Endothelial cell (in vitro differentiated cells): ENCODE results near the gene ORM2. TPM values are rescaled to one million over a fixed set of nuclear protein-coding genes. Genes with fewer than 3 reads are reported as not detected.

Source experiments
- DNase-seq: peaks from one replicate; pipeline ENCODE4 v3.0.0; 2021; ENCODE audit warnings: low spot score
- H3K27ac Mint-ChIP-seq: one replicate; pipeline ENCODE4 v1.8.0; 2021; ENCODE audit warnings: mixed read lengths, inconsistent platforms; ENCODE audit not compliant: unreplicated experiment
- H3K27me3 Mint-ChIP-seq: one replicate; pipeline ENCODE4 v1.8.0; 2021; ENCODE audit warnings: mild to moderate bottlenecking, moderate library complexity, mixed read lengths, inconsistent platforms; ENCODE audit not compliant: unreplicated experiment
- H3K36me3 Mint-ChIP-seq: one replicate; pipeline ENCODE4 v1.8.0; 2021; ENCODE audit warnings: mild to moderate bottlenecking, low read depth, mixed read lengths, inconsistent platforms; ENCODE audit not compliant: unreplicated experiment
- H3K4me1 Mint-ChIP-seq: one replicate; pipeline ENCODE4 v1.8.0; 2021; ENCODE audit warnings: mild to moderate bottlenecking, mixed read lengths, inconsistent platforms; ENCODE audit not compliant: unreplicated experiment
- H3K4me3 Mint-ChIP-seq: one replicate; pipeline ENCODE4 v1.8.0; 2021; ENCODE audit warnings: mild to moderate bottlenecking, mixed read lengths, inconsistent platforms; ENCODE audit not compliant: unreplicated experiment
- H3K9me3 Mint-ChIP-seq: one replicate; pipeline ENCODE4 v1.8.0; 2021; ENCODE audit warnings: mixed read lengths, inconsistent platforms; ENCODE audit not compliant: unreplicated experiment
- CTCF ChIP-seq: fragments of 200-600 bp; sonication (generic); IDR thresholded peaks from one replicate; pipeline ENCODE4 v1.5.0; 2021; ENCODE audit warnings: antibody characterized with exemption; ENCODE audit not compliant: unreplicated experiment
- total RNA-seq: library from RNA; stranded (reverse); fragmentation: NEBNext Ultra II Directional; extraction: Animal tissue kit (Norgen Biotek cat#: 25700); gene quantifications from one replicate; pipeline ENCODE4 v1.2.1, GENCODE V29; 2021; ENCODE audit not compliant: unreplicated experiment

The ORM2 gene
- total RNA-seq, 1 donor from 2014 or later, result not detected

- DNase-seq, result no peak
- TF ChIP-seq CTCF, result no peak
- no peaks in the 10 kb centered on the region for H3K9me3 Mint-ChIP-seq
Observed at GRCh38 chr9:114310471-114311450, 18.9 kb upstream of the ORM2 start.

GRCh38 chr9:114311571-114312512, 17.8 kb upstream of the ORM2 start:
- no peak overlapping the region for H3K27ac Mint-ChIP-seq
- TF ChIP-seq CTCF, result no peak
- H3K36me3 Mint-ChIP-seq, result peaks cover 18% of the 10 kb centered on the region
- no peak overlapping the region for H3K4me3 Mint-ChIP-seq
- no peaks in the 10 kb centered on the region for H3K4me1 Mint-ChIP-seq
- H3K9me3 Mint-ChIP-seq, result no peaks in the 10 kb centered on the region
- H3K27me3 Mint-ChIP-seq, result peaks cover 6% of the 10 kb centered on the region
- no peak for DNase-seq

More at GRCh38 chr9:114310471-114311450, 18.9 kb upstream of the ORM2 start:
- peaks cover 6% of the 10 kb centered on the region for H3K27me3 Mint-ChIP-seq
- H3K27ac Mint-ChIP-seq, result no peak overlapping the region
- H3K36me3 Mint-ChIP-seq, result peaks cover 18% of the 10 kb centered on the region
- H3K4me3 Mint-ChIP-seq, result no peak overlapping the region
- H3K4me1 Mint-ChIP-seq, result no peaks in the 10 kb centered on the region

- Mint-ChIP-seq H3K9me3 (no peaks in the 10 kb centered on the region), H3K4me1 (no peaks in the 10 kb centered on the region), H3K27ac (no peak overlapping the region), H3K36me3 (peaks cover 18% of the 10 kb centered on the region), H3K4me3 (no peak overlapping the region), H3K27me3 (peaks cover 4% of the 10 kb centered on the region)
- no peak for TF ChIP-seq CTCF
- no peak for DNase-seq
Observed at GRCh38 chr9:114312513-114312875, 17.2 kb upstream of the ORM2 start.

GRCh38 chr9:114313186-114313585, 16.5 kb upstream of the ORM2 start:
- Mint-ChIP-seq H3K27ac (no peak overlapping the region), H3K36me3 (peaks cover 17% of the 10 kb centered on the region), H3K27me3 (peaks cover 2% of the 10 kb centered on the region), H3K4me3 (no peak overlapping the region), H3K9me3 (no peaks in the 10 kb centered on the region), H3K4me1 (no peaks in the 10 kb centered on the region)
- no peak for TF ChIP-seq CTCF
- DNase-seq, result no peak
